ENCODE measurements around the gene KDM4E.

KDM4E gene

GRCh38 chr11:95074792-95075563 lies 49.9 kb downstream of the KDM4E start:
- Histone ChIP-seq H3K9ac (ENCODE audit: low read length) (no peak overlapping the region), H3K4me2 (ENCODE audit: low read length) (no peak overlapping the region), H3K27ac (ENCODE audit: low read depth, low read length) (no peak overlapping the region), H3K36me3 (ENCODE audit: control insufficient read depth in 1 of 2, insufficient read depth in 2 of 2, low read length in 2 of 2) (no peaks in the 10 kb centered on the region), H4K91ac (ENCODE audit: low read depth, low read length) (no peak overlapping the region), H2BK5ac (ENCODE audit: low read depth, low read length, poor library complexity) (no peak overlapping the region), H2AK5ac (ENCODE audit: low read length) (no peak overlapping the region), H3K18ac (ENCODE audit: low read length) (no peak overlapping the region), H2AFZ (ENCODE audit: insufficient read depth, low read length, poor library complexity) (no peak overlapping the region), H2BK120ac (ENCODE audit: insufficient read depth, low read length, poor library complexity) (no peak overlapping the region), H3K23ac (ENCODE audit: low read length) (no peak overlapping the region), H3K4me3 (ENCODE audit: low read depth, low read length) (no peak overlapping the region), H3K27me3 (ENCODE audit: insufficient read depth, low read length) (no peaks in the 10 kb centered on the region), H2BK12ac (ENCODE audit: low read length) (no peak overlapping the region), H3K9me3 (ENCODE audit: insufficient read depth, low read depth, low read length) (no peaks in the 10 kb centered on the region), H3K79me2 (ENCODE audit: control insufficient read depth, insufficient read depth, low read length, poor library complexity) (no peaks in the 10 kb centered on the region), H4K12ac (ENCODE audit: low read depth, low read length) (no peak overlapping the region), H3K14ac (ENCODE audit: low read length) (no peak overlapping the region), H3K4ac (ENCODE audit: low read depth, low read length) (no peak overlapping the region), H4K8ac (ENCODE audit: low read depth, low read length) (no peak overlapping the region), H3K79me1 (ENCODE audit: low read length) (no peaks in the 10 kb centered on the region), H3K4me1 (ENCODE audit: control insufficient read depth in 1 of 2, insufficient read depth in 2 of 2, low read length in 2 of 2) (no peaks in the 10 kb centered on the region)
- no peak for DNase-seq
- no CpG with 5 or more reads among the region's 8 CpGs for WGBS (ENCODE audit: extremely low coverage, insufficient coverage, insufficient read length)

GRCh38 chr11:95076416-95076815 lies 51.4 kb downstream of the KDM4E start:
- Histone ChIP-seq H3K4me2 (ENCODE audit: low read length) (no peak overlapping the region), H3K36me3 (ENCODE audit: control insufficient read depth in 1 of 2, insufficient read depth in 2 of 2, low read length in 2 of 2) (no peaks in the 10 kb centered on the region), H3K14ac (ENCODE audit: low read length) (no peak overlapping the region), H2AFZ (ENCODE audit: insufficient read depth, low read length, poor library complexity) (no peak overlapping the region), H2AK5ac (ENCODE audit: low read length) (no peak overlapping the region), H3K23ac (ENCODE audit: low read length) (no peak overlapping the region), H4K12ac (ENCODE audit: low read depth, low read length) (no peak overlapping the region), H2BK12ac (ENCODE audit: low read length) (no peak overlapping the region), H3K4ac (ENCODE audit: low read depth, low read length) (no peak overlapping the region), H3K4me1 (ENCODE audit: control insufficient read depth in 1 of 2, insufficient read depth in 2 of 2, low read length in 2 of 2) (peaks cover 0 to 5% of the 10 kb centered on the region in 2 experiments), H4K91ac (ENCODE audit: low read depth, low read length) (no peak overlapping the region), H3K79me1 (ENCODE audit: low read length) (no peaks in the 10 kb centered on the region), H3K9me3 (ENCODE audit: insufficient read depth, low read depth, low read length) (no peaks in the 10 kb centered on the region), H3K79me2 (ENCODE audit: control insufficient read depth, insufficient read depth, low read length, poor library complexity) (no peaks in the 10 kb centered on the region), H2BK5ac (ENCODE audit: low read depth, low read length, poor library complexity) (no peak overlapping the region), H4K8ac (ENCODE audit: low read depth, low read length) (no peak overlapping the region), H3K27ac (ENCODE audit: low read depth, low read length) (no peak overlapping the region), H3K9ac (ENCODE audit: low read length) (no peak overlapping the region), H3K18ac (ENCODE audit: low read length) (no peak overlapping the region), H3K27me3 (ENCODE audit: insufficient read depth, low read length) (no peaks in the 10 kb centered on the region), H2BK120ac (ENCODE audit: insufficient read depth, low read length, poor library complexity) (no peak overlapping the region), H3K4me3 (ENCODE audit: low read depth, low read length) (no peak overlapping the region)
- WGBS (ENCODE audit: extremely low coverage, insufficient coverage, insufficient read length): no CpG with 5 or more reads among the region's 1 CpG
- no peak for DNase-seq

- peaks cover 2% of the 10 kb centered on the region for H3K79me1 ChIP-seq (ENCODE audit: low read length)
- no peak for DNase-seq
- no peaks in the 10 kb centered on the region for H3K79me2 ChIP-seq (ENCODE audit: control insufficient read depth, insufficient read depth, low read length, poor library complexity)
- H3K18ac ChIP-seq (ENCODE audit: low read length): no peak overlapping the region
- H3K27me3 ChIP-seq (ENCODE audit: insufficient read depth, low read length): no peaks in the 10 kb centered on the region
- no peak overlapping the region for H2AK5ac ChIP-seq (ENCODE audit: low read length)
- H3K27ac ChIP-seq (ENCODE audit: low read depth, low read length): no peak overlapping the region
- H2BK12ac ChIP-seq (ENCODE audit: low read length): no peak overlapping the region
- H4K12ac ChIP-seq (ENCODE audit: low read depth, low read length): no peak overlapping the region
- H3K4me1 ChIP-seq (ENCODE audit: control insufficient read depth in 1 of 2, insufficient read depth in 2 of 2, low read length in 2 of 2): peaks cover 4 to 8% of the 10 kb centered on the region in 2 experiments
- H3K14ac ChIP-seq (ENCODE audit: low read length): no peak overlapping the region
- no peak overlapping the region for H3K23ac ChIP-seq (ENCODE audit: low read length)
- no peak overlapping the region for H4K8ac ChIP-seq (ENCODE audit: low read depth, low read length)
- no peak overlapping the region for H3K4ac ChIP-seq (ENCODE audit: low read depth, low read length)
- H3K4me3 ChIP-seq (ENCODE audit: low read depth, low read length): no peak overlapping the region
- H3K36me3 ChIP-seq (ENCODE audit: control insufficient read depth in 1 of 2, insufficient read depth in 2 of 2, low read length in 2 of 2): no peaks in the 10 kb centered on the region
- no peak overlapping the region for H2BK5ac ChIP-seq (ENCODE audit: low read depth, low read length, poor library complexity)
- no peak overlapping the region for H2BK120ac ChIP-seq (ENCODE audit: insufficient read depth, low read length, poor library complexity)
- no peak overlapping the region for H3K9ac ChIP-seq (ENCODE audit: low read length)
- H2AFZ ChIP-seq (ENCODE audit: insufficient read depth, low read length, poor library complexity): no peak overlapping the region
- no peak overlapping the region for H3K4me2 ChIP-seq (ENCODE audit: low read length)
- no peaks in the 10 kb centered on the region for H3K9me3 ChIP-seq (ENCODE audit: insufficient read depth, low read depth, low read length)
- H4K91ac ChIP-seq (ENCODE audit: low read depth, low read length): no peak overlapping the region
Measured at GRCh38 chr11:95076981-95077380, 51.9 kb downstream of the KDM4E start.

Measured in trophoblast cell (in vitro differentiated cells and primary cell).